HepG2 (cell line): ENCODE measurements around the gene FOXN3. TPM values are rescaled to one million over a fixed set of nuclear protein-coding genes. Genes with fewer than 3 reads are reported as not detected.

Source experiments
- CENPT ChIP-seq: sonication (generic); formaldehyde crosslinking; IDR thresholded peaks from 2 replicates; pipeline ENCODE4 v1.8.0; 2022; ENCODE audit warnings: low read depth, mild to moderate bottlenecking, moderate library complexity, missing genetic modification reagents
- DMAP1 ChIP-seq: IDR thresholded peaks from 2 replicates; pipeline ENCODE4 v1.6.1; 2016
- KDM4B ChIP-seq: sonication (generic); formaldehyde crosslinking; IDR thresholded peaks from 2 replicates; pipeline ENCODE4 v1.4.0; 2020; ENCODE audit warnings: missing genetic modification reagents
- MXI1 ChIP-seq: IDR thresholded peaks from 3 replicates; pipeline ENCODE4 v1.6.1; 2012; ENCODE audit warnings: low read depth, low read length, inconsistent platforms, borderline replicate concordance
- POLR2A ChIP-seq, 2 experiments: IDR thresholded peaks; 2 replicates each; pipeline ENCODE4 v1.6.1; 2011; ENCODE audit warnings: low read depth in 2 of 2, low read length in 2 of 2, mild to moderate bottlenecking in 1 of 2, moderate library complexity in 1 of 2; ENCODE audit not compliant: insufficient read depth in 1 of 2
- XBP1 ChIP-seq: sonication (generic); formaldehyde crosslinking; IDR thresholded peaks from 2 replicates; pipeline ENCODE4 v1.5.0; 2020; ENCODE audit warnings: missing genetic modification reagents
- ZBTB26 ChIP-seq: IDR thresholded peaks from 2 replicates; pipeline ENCODE4 v1.6.1; 2016; ENCODE audit warnings: missing compliant biosample characterization, missing genetic modification reagents, borderline replicate concordance
- ZBTB33 ChIP-seq: sonication (generic); formaldehyde crosslinking; IDR thresholded peaks from 2 replicates; pipeline ENCODE4 v1.4.0; 2020; ENCODE audit warnings: missing genetic modification reagents
- ZBTB7B ChIP-seq: sonication (generic); formaldehyde crosslinking; IDR thresholded peaks from 2 replicates; pipeline ENCODE4 v1.4.0; 2020; ENCODE audit warnings: missing genetic modification reagents
- ZMYM3 ChIP-seq: sonication (generic); formaldehyde crosslinking; IDR thresholded peaks from 2 replicates; pipeline ENCODE4 v1.5.1; 2020; ENCODE audit warnings: mild to moderate bottlenecking, missing genetic modification reagents
- ZNF138 ChIP-seq: sonication (generic); formaldehyde crosslinking; IDR thresholded peaks from 2 replicates; pipeline ENCODE4 v1.5.0; 2020; ENCODE audit warnings: mild to moderate bottlenecking, low read depth, missing genetic modification reagents
- ZNF234 ChIP-seq: sonication (generic); formaldehyde crosslinking; conservative IDR thresholded peaks from 2 replicates; pipeline ENCODE4 v1.5.1; 2020; ENCODE audit warnings: mild to moderate bottlenecking, missing genetic modification reagents
- ZNF512 ChIP-seq: sonication (generic); formaldehyde crosslinking; IDR thresholded peaks from 2 replicates; pipeline ENCODE4 v1.4.0; 2020; ENCODE audit warnings: mild to moderate bottlenecking, missing genetic modification reagents
- ZNF598 ChIP-seq: sonication (generic); formaldehyde crosslinking; IDR thresholded peaks from 2 replicates; pipeline ENCODE4 v1.5.1; 2020; ENCODE audit warnings: mild to moderate bottlenecking, missing genetic modification reagents, borderline replicate concordance
- ZNF644 ChIP-seq: IDR thresholded peaks from 2 replicates; pipeline ENCODE4 v1.6.1; 2016; ENCODE audit warnings: low read depth
- polyA plus RNA-seq, 8 experiments: library from polyadenylated mRNA; depleted of rRNA in 3 of 8; stranded (reverse) in 7 of 8; unstranded in 1 of 8; fragments of >200 nt; fragmentation: Illumina TruSeq in 4 of 8; extraction: Trizol in 4 of 8; gene quantifications; 2 replicates each; pipeline versions ENCODE4 v1.2.1 to v1.2.3, GENCODE V29; 2011 to 2016; ENCODE audit warnings: low read depth in 4 of 8, missing spikeins in 1 of 8, mixed read lengths in 1 of 8; ENCODE audit not compliant: insufficient read depth in 1 of 8
- total RNA-seq, 5 experiments: library from RNA; depleted of rRNA; stranded (reverse); fragments of >200 nt; fragmentation: Illumina TruSeq; extraction: Trizol; gene quantifications; 2 replicates each; pipeline ENCODE4 v1.2.3, GENCODE V29; 2016; ENCODE audit warnings: low read depth in 1 of 5
- TF ChIP-seq, protein P1 (sequence below): sonication (generic); formaldehyde crosslinking; IDR thresholded peaks from 2 replicates; pipeline ENCODE4 v1.9.0; 2022; ENCODE audit warnings: low read depth, missing genetic modification reagents
- TF ChIP-seq, protein P2 (sequence below): sonication (generic); formaldehyde crosslinking; IDR thresholded peaks from 2 replicates; pipeline ENCODE4 v1.8.0; 2022; ENCODE audit warnings: mild to moderate bottlenecking, missing genetic modification reagents
- TF ChIP-seq, protein P3 (sequence below): sonication (generic); formaldehyde crosslinking; conservative IDR thresholded peaks from 2 replicates; pipeline ENCODE4 v1.8.0; 2022; ENCODE audit warnings: mild to moderate bottlenecking, moderate library complexity, missing genetic modification reagents

Gene FOXN3
- total and polyA plus RNA-seq, 2 of the 13 experiments (the other 11 are each of a cell fraction or from before 2014, with no cell fraction given) = 32.4 to 70.2 TPM

DNA sequence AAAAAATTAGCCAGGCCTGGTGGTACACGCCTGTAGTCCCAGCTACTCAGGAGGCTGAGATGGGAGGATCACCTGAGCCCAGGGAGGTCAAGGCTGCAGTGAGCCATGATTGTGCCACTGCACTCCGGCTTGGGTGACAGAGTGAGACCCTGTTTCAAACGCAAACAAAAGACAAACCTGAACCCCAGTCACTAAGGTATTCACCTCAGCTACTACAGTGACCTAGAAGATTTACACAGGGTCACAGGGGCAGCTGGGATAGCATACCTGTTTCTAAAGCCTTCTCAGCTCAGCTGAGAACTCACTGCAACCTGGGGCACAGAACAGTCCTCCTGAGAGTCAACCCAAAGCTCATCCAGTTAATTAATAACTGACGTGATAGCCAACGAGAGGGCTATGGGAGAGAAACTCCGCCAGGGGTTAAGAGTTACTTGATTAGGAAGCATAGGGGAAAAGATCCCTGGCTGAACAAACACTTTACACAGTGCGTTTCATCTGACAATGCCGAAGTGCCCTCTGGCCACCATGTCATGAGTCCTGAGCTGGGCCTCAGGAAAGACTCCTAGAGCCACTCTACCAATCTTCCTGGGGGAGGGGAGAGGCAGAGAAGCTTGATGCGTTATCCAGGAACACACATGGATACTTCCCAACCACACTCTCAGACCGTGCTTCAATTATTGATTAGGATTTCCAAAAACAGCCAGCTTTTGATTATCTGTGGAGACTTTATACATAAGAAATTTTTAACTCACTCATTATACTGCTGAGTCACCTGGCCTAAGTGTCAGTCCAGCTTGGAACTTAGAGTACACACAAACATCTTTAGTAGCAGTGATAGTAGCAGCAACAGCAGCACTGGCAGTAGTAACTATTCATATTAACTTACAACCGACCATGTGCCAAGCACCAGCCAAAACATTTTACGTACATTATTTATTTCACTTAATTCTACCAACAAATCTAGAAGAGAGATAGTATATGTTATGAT, 48.2 kb downstream of the FOXN3 start (continued):
- TF ChIP-seq ZNF234 = no peak
- no peak for TF ChIP-seq ZNF138 (CRISPR knock-in tag)
- TF ChIP-seq DMAP1 (CRISPR knock-in tag) = peak; percentile 52; the same call in 1 of the 2 replicates
- TF ChIP-seq, protein P1, sequence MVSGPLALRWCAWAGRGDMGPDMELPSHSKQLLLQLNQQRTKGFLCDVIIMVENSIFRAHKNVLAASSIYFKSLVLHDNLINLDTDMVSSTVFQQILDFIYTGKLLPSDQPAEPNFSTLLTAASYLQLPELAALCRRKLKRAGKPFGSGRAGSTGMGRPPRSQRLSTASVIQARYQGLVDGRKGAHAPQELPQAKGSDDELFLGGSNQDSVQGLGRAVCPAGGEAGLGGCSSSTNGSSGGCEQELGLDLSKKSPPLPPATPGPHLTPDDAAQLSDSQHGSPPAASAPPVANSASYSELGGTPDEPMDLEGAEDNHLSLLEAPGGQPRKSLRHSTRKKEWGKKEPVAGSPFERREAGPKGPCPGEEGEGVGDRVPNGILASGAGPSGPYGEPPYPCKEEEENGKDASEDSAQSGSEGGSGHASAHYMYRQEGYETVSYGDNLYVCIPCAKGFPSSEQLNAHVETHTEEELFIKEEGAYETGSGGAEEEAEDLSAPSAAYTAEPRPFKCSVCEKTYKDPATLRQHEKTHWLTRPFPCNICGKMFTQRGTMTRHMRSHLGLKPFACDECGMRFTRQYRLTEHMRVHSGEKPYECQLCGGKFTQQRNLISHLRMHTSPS (CRISPR knock-in tag) = peak; percentile 61
- TF ChIP-seq, protein P2, sequence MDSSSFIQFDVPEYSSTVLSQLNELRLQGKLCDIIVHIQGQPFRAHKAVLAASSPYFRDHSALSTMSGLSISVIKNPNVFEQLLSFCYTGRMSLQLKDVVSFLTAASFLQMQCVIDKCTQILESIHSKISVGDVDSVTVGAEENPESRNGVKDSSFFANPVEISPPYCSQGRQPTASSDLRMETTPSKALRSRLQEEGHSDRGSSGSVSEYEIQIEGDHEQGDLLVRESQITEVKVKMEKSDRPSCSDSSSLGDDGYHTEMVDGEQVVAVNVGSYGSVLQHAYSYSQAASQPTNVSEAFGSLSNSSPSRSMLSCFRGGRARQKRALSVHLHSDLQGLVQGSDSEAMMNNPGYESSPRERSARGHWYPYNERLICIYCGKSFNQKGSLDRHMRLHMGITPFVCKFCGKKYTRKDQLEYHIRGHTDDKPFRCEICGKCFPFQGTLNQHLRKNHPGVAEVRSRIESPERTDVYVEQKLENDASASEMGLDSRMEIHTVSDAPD (CRISPR knock-in tag) = peak; percentile 10; the same call in 1 of the 2 replicates
- 0 out of 2 replicates have a peak, but pooled peaks have one; percentile 30 for TF ChIP-seq ZBTB33 (CRISPR knock-in tag)
- peak; percentile 28; the same call in 1 of the 2 replicates for TF ChIP-seq ZBTB7B (CRISPR knock-in tag)
- TF ChIP-seq CENPT (CRISPR knock-in tag) = no peak
- TF ChIP-seq, protein P3, sequence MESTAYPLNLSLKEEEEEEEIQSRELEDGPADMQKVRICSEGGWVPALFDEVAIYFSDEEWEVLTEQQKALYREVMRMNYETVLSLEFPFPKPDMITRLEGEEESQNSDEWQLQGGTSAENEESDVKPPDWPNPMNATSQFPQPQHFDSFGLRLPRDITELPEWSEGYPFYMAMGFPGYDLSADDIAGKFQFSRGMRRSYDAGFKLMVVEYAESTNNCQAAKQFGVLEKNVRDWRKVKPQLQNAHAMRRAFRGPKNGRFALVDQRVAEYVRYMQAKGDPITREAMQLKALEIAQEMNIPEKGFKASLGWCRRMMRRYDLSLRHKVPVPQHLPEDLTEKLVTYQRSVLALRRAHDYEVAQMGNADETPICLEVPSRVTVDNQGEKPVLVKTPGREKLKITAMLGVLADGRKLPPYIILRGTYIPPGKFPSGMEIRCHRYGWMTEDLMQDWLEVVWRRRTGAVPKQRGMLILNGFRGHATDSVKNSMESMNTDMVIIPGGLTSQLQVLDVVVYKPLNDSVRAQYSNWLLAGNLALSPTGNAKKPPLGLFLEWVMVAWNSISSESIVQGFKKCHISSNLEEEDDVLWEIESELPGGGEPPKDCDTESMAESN (CRISPR knock-in tag) = peak; percentile 63; the same call in 1 of the 2 replicates
- TF ChIP-seq MXI1 = peak; percentile 32; the same call in 1 of the 3 replicates
- no peak for TF ChIP-seq ZNF512
- TF ChIP-seq XBP1 (CRISPR knock-in tag) = no peak
- TF ChIP-seq POLR2A (IDR thresholded peaks at IDR 0.05; ENCODE audit: insufficient read depth in 1 of 2, low read depth in 2 of 2, low read length in 2 of 2) = peak; percentile 20 to 38; a peak in 2 of 4 replicates
- TF ChIP-seq KDM4B (CRISPR knock-in tag) = 0 out of 2 replicates have a peak, but pooled peaks have one; percentile 32
- peak; percentile 97 for TF ChIP-seq ZMYM3
- TF ChIP-seq ZNF644 = peak; percentile 72
- TF ChIP-seq ZBTB26 = peak; percentile 31; the same call in 1 of the 2 replicates
- TF ChIP-seq ZNF598 (CRISPR knock-in tag) = 0 out of 2 replicates have a peak, but pooled peaks have one; percentile 28
